Fibroblast of peridontal ligament (primary cell): ENCODE data around the gene MAP4K5.
A peak's percentile ranks its signal among the peaks of the same experiment; 100 is the strongest.

ENCODE experiments used
- DNase-seq: peaks from one replicate; pipeline ENCODE4 v3.0.0-alpha.2; 2010; ENCODE audit errors: extremely low read depth

Gene MAP4K5

GRCh38 chr14:50399251-50400032 lies 132.9 kb downstream of the MAP4K5 start:
- peak; percentile 79 for DNase-seq

GRCh38 chr14:50398189-50398580 lies 134.2 kb downstream of the MAP4K5 start:
- no peak for DNase-seq

GRCh38 chr14:50397390-50398188 lies 134.8 kb downstream of the MAP4K5 start:
- DNase-seq, result peak; percentile 18

- DNase-seq, result peak; percentile 54
These were observed 135.6 kb downstream of the MAP4K5 start, which contains the start of gene CDKL1 for GRCh38 chr14:50396631-50397389. Gene CDKL1 (minus strand): TSS chr14:50396881. CDS start chr14:50395868, 1,013 bp downstream.

GRCh38 chr14:50395448-50395847 lies 136.9 kb downstream of the MAP4K5 start:
- DNase-seq, result peak; percentile 35

GRCh38 chr14:50394713-50395112 lies 137.7 kb downstream of the MAP4K5 start:
- DNase-seq, result no peak

GRCh38 chr14:50389668-50390441 lies 142.5 kb downstream of the MAP4K5 start:
- DNase-seq, result no peak

GRCh38 chr14:50388256-50388931 lies 144.0 kb downstream of the MAP4K5 start:
- DNase-seq, result no peak

GRCh38 chr14:50387548-50387947 lies 144.8 kb downstream of the MAP4K5 start:
- no peak for DNase-seq

- no peak for DNase-seq
These were observed 148.6 kb downstream of the MAP4K5 start for GRCh38 chr14:50383618-50384225.

GRCh38 chr14:50381823-50382287 lies 150.5 kb downstream of the MAP4K5 start:
- no peak for DNase-seq

- no peak for DNase-seq
These were observed 151.4 kb downstream of the MAP4K5 start for GRCh38 chr14:50381008-50381407.

- DNase-seq, result no peak
These were observed 151.9 kb downstream of the MAP4K5 start for GRCh38 chr14:50380455-50380854.

GRCh38 chr14:50379563-50379962 lies 152.8 kb downstream of the MAP4K5 start:
- DNase-seq, result no peak

- DNase-seq, result no peak
These were observed 154.8 kb downstream of the MAP4K5 start for GRCh38 chr14:50377550-50378085.

- DNase-seq, result no peak
These were observed 156.6 kb downstream of the MAP4K5 start for GRCh38 chr14:50375760-50376159.

- no peak for DNase-seq
These were observed 158.4 kb downstream of the MAP4K5 start for GRCh38 chr14:50373959-50374358.

- no peak for DNase-seq
These were observed 160.8 kb downstream of the MAP4K5 start for GRCh38 chr14:50371546-50371945.
